Esophagus mucosa (tissue), 1 donor: Measurements from ENCODE around the gene AATK. TPM values are rescaled to one million over a fixed set of nuclear protein-coding genes. Genes with fewer than 3 reads are reported as not detected.
"Not testable (repeated sequence)": the region's sequence is repeated elsewhere in the genome, so short reads cannot be mapped to it uniquely, and the experiment has no call there.

Experiments
- ATAC-seq: fragments of 200-7000 bp; cut with Tn5 transposase; one replicate; pipeline ENCODE4 v1.9.1; 2020
- total RNA-seq: library from RNA; stranded (reverse); gene quantifications from one replicate; pipeline ENCODE4 v1.2.4, GENCODE V29; 2023
- donor health status: DM: yes; HTN: yes; CAD: no.

Gene AATK
- total RNA-seq, 1 donor from 2014 or later: 0.56 TPM

GRCh38 chr17:81159611-81160265, 6.3 kb downstream of the AATK start:
- no peak for ATAC-seq

- ATAC-seq: no peak
Measured at GRCh38 chr17:81158688-81159590, 7.1 kb downstream of the AATK start.

- no peak for ATAC-seq
Measured at GRCh38 chr17:81157848-81158687, 8.0 kb downstream of the AATK start.

- ATAC-seq: peak; percentile 6
Measured at GRCh38 chr17:81156866-81157805, 8.9 kb downstream of the AATK start.

- no peak for ATAC-seq
Measured at GRCh38 chr17:81154961-81155360, 11.1 kb downstream of the AATK start.

- not testable (repeated sequence) for ATAC-seq
Measured at GRCh38 chr17:81154016-81154415, 12.0 kb downstream of the AATK start.

- peak; percentile 17 for ATAC-seq
Measured at GRCh38 chr17:81153340-81153803, 12.6 kb downstream of the AATK start.

- ATAC-seq: no peak
Measured at GRCh38 chr17:81152288-81152828, 13.7 kb downstream of the AATK start.

GRCh38 chr17:81151278-81151677, 14.7 kb downstream of the AATK start:
- no peak for ATAC-seq

- peak; percentile 29 for ATAC-seq
Measured at GRCh38 chr17:81150377-81151077, 15.5 kb downstream of the AATK start.

GRCh38 chr17:81148986-81149533, 17.0 kb downstream of the AATK start:
- ATAC-seq: peak; percentile 9

GRCh38 chr17:81148571-81148970, 17.4 kb downstream of the AATK start:
- ATAC-seq: no peak

GRCh38 chr17:81147701-81148100, 18.3 kb downstream of the AATK start:
- no peak for ATAC-seq

GRCh38 chr17:81146208-81146607, 19.8 kb downstream of the AATK start:
- ATAC-seq: not testable (repeated sequence)

- no peak for ATAC-seq
Measured at GRCh38 chr17:81144423-81144781, 21.6 kb downstream of the AATK start.

GRCh38 chr17:81143717-81144422, 22.2 kb downstream of the AATK start:
- no peak for ATAC-seq

GRCh38 chr17:81143200-81143527, 22.9 kb downstream of the AATK start:
- ATAC-seq: peak; percentile 8

GRCh38 chr17:81142301-81143199, 23.5 kb downstream of the AATK start:
- peak; percentile 80 for ATAC-seq

- no peak for ATAC-seq
Measured at GRCh38 chr17:81140695-81141094, 25.3 kb downstream of the AATK start.
